GM10248 (cell line): ENCODE results near the gene GRHL3.
"Not testable (repeated sequence)": the region's sequence is repeated elsewhere in the genome, so short reads cannot be mapped to it uniquely, and the experiment has no call there.

Source experiments
- CTCF ChIA-PET: fragments of 300-600 bp; sonication (Branson Sonifier 250); formaldehyde crosslinking; extraction: SDS; loops from one replicate; lab custom pipeline; 2021; ENCODE audit warnings: antibody characterized with exemption; lab: Yijun Ruan, JAX
- POLR2A ChIA-PET: fragments of 350-650 bp; sonication (Branson Sonifier 250); formaldehyde crosslinking; extraction: SDS; loops from one replicate; lab custom pipeline; 2020; ENCODE audit warnings: antibody characterized with exemption; lab: Yijun Ruan, JAX
- DNase-seq: peaks from one replicate; pipeline ENCODE4 v3.0.0; 2012; ENCODE audit errors: extremely low spot score
- TF ChIP-seq, protein P1 (sequence below): IDR thresholded peaks from 2 replicates; pipeline ENCODE4 v1.5.1; 2012; ENCODE audit warnings: mild to moderate bottlenecking, low read depth; ENCODE audit errors: extremely low read depth, missing control alignments, control extremely low read depth

Gene GRHL3

GRCh38 chr1:24319312-24319863 lies at the start of gene GRHL3:
TSS of gene GRHL3 (plus strand) at chr1:24319357. CDS start at chr1:24319552, 195 bp downstream.
- POLR2A ChIA-PET, result no interaction called here

DNA sequence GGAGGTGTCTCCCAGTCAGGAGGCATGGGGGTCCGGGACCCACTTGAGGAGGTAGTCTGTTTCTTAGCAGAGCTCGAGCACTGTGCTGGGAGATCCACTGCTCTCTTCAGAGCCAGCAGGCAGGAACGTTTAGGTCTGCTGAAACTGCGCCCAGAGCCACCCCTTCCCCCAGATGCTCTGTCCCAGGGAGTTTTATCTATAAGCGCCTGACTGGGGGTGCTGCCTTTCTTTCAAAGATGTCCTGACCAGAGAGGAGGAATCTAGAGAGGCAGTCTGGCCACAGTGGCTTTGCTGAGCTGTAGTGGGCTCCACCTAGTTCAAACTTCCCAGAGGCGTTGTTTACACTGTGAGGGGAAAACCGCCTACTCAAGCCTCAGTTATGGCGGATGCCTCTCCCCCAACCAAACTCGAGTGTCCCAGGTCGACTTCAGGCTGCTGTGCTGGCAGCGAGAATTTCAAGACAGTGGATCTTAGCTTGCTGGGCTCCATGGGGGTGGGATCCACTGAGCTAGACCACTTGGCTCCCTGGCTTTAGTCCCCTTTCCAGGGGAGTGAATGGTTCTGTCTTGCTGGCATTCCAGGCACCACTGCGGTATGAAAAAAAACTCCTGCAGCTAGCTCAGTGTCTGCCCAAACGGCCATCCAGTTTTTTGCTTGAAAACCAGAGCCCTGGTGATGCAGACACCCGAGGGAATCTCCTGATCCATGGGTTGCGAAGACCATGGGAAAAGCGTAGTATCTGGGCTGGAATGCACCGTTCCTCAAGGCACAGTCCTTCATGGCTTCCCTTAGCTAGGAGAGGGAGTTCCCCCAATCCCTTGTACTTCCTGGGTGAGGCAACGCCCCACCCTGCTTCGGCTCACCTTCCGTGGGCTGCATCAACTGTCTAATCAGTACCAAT lies 44.7 kb upstream of the GRHL3 start:
- DNase-seq, POLR2A ChIA-PET: not testable (repeated sequence)
- CTCF ChIA-PET, result interaction anchor here (1.4 to 1.8 kb wide), 2 partner anchors 10 to 17 kb away, joined by 3 read pairs; no protein-coding TSS in a partner anchor

More at GRCh38 chr1:24319312-24319863, at the start of gene GRHL3:
- TF ChIP-seq, protein P1, sequence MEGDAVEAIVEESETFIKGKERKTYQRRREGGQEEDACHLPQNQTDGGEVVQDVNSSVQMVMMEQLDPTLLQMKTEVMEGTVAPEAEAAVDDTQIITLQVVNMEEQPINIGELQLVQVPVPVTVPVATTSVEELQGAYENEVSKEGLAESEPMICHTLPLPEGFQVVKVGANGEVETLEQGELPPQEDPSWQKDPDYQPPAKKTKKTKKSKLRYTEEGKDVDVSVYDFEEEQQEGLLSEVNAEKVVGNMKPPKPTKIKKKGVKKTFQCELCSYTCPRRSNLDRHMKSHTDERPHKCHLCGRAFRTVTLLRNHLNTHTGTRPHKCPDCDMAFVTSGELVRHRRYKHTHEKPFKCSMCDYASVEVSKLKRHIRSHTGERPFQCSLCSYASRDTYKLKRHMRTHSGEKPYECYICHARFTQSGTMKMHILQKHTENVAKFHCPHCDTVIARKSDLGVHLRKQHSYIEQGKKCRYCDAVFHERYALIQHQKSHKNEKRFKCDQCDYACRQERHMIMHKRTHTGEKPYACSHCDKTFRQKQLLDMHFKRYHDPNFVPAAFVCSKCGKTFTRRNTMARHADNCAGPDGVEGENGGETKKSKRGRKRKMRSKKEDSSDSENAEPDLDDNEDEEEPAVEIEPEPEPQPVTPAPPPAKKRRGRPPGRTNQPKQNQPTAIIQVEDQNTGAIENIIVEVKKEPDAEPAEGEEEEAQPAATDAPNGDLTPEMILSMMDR, result no peak
- CTCF ChIA-PET, result interaction anchor here (2.3 to 5.3 kb wide), 2 partner anchors 72 to 119 kb away, joined by 7 to 30 read pairs; no protein-coding TSS in a partner anchor
- no peak for DNase-seq

GRCh38 chr1:24275104-24275410 lies 44.1 kb upstream of the GRHL3 start:
- ChIA-PET CTCF (interaction anchor here (1.2 to 1.8 kb wide), 3 partner anchors 11 to 111 kb away, joined by 3 read pairs; no protein-coding TSS in a partner anchor), POLR2A (no interaction called here)
- TF ChIP-seq, protein P1, result no peak
- DNase-seq, result no peak

DNA sequence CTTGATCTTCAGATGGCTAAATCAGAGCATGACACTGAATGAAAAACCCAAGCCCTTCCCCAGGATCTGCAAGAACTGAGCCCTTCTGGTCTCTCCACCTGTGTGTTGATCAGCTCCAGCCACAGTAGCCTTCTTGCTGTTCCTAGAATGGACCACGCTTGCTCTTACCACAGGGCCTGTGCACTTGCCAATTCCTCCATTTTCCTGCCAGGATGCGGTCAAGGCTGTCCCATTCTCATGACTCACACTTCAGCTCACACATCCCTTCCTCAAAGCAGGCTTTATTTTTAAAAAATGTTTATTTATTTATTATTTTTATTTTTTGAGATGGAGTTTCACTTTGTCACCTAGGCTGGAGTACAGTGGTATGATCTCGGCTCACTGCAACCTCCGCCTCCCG lies 43.6 kb upstream of the GRHL3 start:
- no peak for DNase-seq
- TF ChIP-seq, protein P1, result no peak
- ChIA-PET POLR2A (no interaction called here), CTCF (interaction anchor here (1.2 to 1.8 kb wide), 4 partner anchors 11 to 124 kb away, joined by 3 to 5 read pairs (median 3); no protein-coding TSS in a partner anchor)

GRCh38 chr1:24276791-24277190 lies 42.4 kb upstream of the GRHL3 start:
- POLR2A ChIA-PET, result no interaction called here
- TF ChIP-seq, protein P1, result no peak
- CTCF ChIA-PET, result interaction anchor here (1.0 to 2.4 kb wide), 4 partner anchors 12 to 139 kb away, joined by 3 to 8 read pairs (median 4); partner anchors contain the start of gene NIPAL3
- no peak for DNase-seq

DNA sequence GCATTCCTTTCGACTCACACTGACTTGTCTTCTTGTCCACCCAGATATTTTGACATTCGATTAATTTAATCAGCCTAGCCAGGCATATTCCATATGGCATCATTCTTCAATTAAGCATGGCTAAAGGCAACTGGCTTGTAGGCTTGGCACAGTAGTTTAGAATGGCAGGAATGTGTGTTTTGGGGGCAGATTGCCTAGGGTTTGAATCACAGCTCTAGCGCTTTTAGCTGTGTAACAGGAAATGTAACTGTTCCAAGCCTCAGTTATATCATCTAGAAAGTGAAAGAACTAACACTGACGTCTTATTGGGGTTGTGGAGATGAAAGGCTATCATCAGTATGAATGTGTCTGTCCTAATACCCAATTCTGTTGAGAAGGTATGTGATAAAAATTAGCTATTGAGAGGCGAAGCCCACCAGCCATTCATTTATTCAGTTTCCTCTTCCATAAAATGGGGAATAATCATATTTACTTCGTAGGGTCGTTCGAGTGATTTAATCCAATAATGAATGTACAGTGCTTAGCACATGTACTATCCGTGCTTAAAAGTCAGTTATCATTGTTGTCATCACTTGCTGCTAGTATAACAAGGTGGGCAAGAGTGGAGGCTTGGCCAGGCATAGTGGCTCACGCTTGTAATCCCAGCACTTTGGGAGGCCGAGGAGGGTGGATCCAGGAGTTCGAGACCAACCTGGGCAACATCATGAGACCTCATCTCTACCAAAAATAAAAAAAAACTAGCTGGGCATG lies 41.6 kb upstream of the GRHL3 start:
- POLR2A ChIA-PET, result no interaction called here
- CTCF ChIA-PET, result interaction anchor here (1.0 to 2.4 kb wide), 3 partner anchors 13 to 79 kb away, joined by 4 to 8 read pairs (median 5); no protein-coding TSS in a partner anchor
- peak; percentile 50 for DNase-seq
- TF ChIP-seq, protein P1, result no peak
